GM12892 (cell line): ENCODE results near the gene NUMA1.

Experiments used
- DNase-seq: peaks from one replicate; pipeline ENCODE4 v3.0.0; 2011; ENCODE audit not compliant: insufficient read length
- FAIRE-seq: peaks from 2 replicates; lab custom pipeline; 2011; peaks lifted over from hg19 to GRCh38; lab: Jason Lieb, UNC
- POLR2A ChIP-seq: IDR thresholded peaks from 2 replicates; pipeline ENCODE4 v1.6.1; 2011; ENCODE audit warnings: low read depth, low read length, control low read depth
- POLR2AphosphoS5 ChIP-seq: IDR thresholded peaks from 2 replicates; pipeline ENCODE4 v1.6.1; 2011; ENCODE audit warnings: low read depth, low read length, control low read depth
- TAF1 ChIP-seq: IDR thresholded peaks from 2 replicates; pipeline ENCODE4 v1.6.1; 2011; ENCODE audit warnings: low read depth, mild to moderate bottlenecking, control low read depth, low read length, borderline replicate concordance

Gene NUMA1

DNA sequence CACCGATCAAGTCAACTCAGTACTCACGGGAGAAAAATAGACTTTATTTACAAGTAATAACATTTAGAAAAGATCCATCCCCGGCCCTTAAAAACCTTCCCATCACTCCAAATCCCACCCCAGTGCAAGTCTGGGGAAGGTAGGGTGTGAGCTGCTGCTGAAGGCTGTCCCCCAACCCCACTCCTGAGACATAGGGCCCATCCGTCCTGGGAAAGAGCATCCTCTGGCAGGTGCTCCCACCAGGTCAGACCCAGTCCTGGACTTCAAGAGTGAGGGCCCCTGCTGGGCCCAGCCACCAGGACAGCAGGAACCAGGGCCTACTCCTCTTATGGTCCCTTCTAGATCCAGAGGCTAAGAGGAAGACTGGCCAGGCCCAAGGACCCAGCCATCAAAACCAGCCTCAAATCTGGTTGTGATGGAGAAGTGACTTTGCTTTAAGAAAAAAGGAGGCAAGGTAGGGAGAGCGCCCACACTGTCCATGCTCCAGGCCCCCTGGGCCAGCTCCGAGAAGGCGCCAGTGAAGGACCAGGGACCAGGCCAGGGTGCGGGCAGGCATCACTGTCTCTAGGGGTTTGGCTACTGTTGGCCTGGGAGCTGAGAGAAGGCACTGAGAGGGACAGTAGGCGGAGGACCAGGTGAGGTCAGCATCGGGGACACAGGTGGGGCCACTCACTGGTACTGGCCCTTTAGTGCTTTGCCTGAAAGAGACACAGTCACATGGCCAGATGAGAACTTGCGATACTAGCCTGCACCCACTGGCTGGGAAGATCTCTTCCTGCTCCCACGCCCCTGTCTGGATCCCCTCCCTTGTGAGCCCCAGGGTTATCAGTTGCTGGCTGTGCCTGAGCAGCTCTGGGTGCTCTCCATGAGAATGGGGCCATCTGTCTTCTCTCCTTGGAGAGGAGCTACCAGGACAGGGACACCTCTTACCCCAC, 77.2 kb downstream of the NUMA1 start:
- peak; percentile 66 for TF ChIP-seq POLR2AphosphoS5
- TF ChIP-seq POLR2A = no peak; the same call in 1 of the 2 replicates
- no peak for TF ChIP-seq TAF1
- FAIRE-seq (no peak), DNase-seq (no peak)

DNA sequence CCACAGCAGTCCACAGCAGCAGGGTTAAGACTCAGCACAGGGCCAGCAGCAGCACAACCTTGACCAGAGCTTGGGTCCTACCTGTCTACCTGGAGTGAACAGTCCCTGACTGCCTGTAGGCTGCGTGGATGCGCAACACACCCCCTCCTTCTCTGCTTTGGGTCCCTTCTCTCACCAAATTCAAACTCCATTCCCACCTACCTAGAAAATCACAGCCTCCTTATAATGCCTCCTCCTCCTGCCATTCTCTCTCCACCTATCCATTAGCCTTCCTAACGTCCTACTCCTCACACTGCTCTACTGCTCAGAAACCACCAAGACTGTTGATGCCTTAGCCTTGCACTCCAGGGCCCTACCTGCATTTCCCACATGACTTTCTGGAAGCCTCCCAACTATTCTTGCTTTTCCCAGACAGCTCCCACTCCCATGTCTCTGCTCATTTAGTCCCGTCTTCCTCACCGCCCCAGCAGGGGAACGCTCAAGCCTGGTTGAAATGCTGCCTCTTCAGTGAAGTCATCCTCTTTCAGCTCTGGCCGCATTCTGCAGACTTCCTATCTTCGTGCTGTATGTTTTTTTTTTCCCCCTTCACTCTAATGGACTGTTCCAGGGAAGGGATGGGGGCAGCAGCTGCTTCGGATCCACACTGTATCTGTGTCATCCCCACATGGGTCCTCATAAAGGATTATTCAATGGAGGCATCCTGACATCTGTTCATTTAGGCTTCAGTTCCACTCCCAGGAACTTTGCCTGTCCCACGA, 78.3 kb downstream of the NUMA1 start:
- TF ChIP-seq POLR2A (no peak), POLR2AphosphoS5 (peak; percentile 65)
- no peak for FAIRE-seq

GRCh38 chr11:72001285-72001684, 79.1 kb downstream of the NUMA1 start:
- FAIRE-seq = no peak
- TF ChIP-seq TAF1 (no peak), POLR2A (no peak), POLR2AphosphoS5 (no peak)
- no peak for DNase-seq

More for the DNA sequence above, 78.3 kb downstream of the NUMA1 start:
- no peak for DNase-seq

DNA sequence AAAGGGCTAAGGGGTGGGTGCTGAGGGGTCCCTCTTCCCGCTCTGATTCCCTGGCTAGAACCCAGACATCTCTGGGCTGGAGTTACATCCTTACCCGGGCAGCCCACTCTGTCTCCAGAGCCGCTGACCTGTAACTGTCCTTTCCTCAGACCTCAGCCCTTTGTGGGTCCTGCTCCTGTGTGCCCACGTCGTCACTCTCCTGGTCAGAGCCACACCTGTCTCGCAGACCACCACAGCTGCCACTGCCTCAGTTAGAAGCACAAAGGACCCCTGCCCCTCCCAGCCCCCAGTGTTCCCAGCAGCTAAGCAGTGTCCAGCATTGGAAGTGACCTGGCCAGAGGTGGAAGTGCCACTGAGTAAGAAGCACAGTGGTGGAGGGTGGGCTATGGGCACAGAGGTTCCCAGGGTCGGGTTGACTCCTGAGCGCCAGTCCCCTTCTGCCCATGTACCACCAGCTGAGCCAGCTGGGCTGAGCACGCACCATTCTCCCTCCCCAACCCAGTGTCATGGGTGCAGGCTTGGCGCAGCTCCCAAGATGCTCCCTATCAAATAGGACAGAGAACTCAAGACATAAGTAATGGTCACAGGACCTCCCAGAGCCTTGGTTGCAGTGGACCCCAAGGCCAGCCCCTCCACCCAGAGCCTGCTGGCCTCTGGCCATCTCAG, 80.0 kb downstream of the NUMA1 start:
- FAIRE-seq (no peak), DNase-seq (no peak)
- TF ChIP-seq TAF1 (no peak), POLR2A (0 out of 2 replicates have a peak, but pooled peaks have one; percentile 12), POLR2AphosphoS5 (no peak)

GRCh38 chr11:71999798-72000197, 80.5 kb downstream of the NUMA1 start:
- DNase-seq (no peak), FAIRE-seq (no peak)
- TF ChIP-seq POLR2A (no peak), TAF1 (no peak), POLR2AphosphoS5 (no peak)

DNA sequence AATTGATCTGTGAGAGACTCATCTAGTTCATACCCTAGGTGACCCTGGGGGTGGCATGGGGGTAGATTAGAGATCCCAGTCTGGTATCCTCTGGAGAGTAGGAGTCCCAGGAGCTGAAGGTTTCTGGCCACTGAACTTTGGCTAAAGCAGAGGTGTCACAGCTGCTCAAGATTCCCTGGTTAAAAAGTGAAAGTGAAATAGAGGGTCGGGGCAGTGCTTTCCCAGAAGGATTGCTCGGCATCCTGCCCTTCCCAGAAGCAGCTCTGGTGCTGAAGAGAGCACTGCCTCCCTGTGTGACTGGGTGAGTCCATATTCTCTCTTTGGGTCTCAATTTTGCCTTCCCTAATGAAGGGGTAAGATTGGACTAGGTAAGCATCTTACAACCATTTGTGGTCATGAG, 81.0 kb downstream of the NUMA1 start:
- FAIRE-seq (no peak), DNase-seq (no peak)
- no peak for TF ChIP-seq POLR2A
- TF ChIP-seq TAF1 = no peak

DNA sequence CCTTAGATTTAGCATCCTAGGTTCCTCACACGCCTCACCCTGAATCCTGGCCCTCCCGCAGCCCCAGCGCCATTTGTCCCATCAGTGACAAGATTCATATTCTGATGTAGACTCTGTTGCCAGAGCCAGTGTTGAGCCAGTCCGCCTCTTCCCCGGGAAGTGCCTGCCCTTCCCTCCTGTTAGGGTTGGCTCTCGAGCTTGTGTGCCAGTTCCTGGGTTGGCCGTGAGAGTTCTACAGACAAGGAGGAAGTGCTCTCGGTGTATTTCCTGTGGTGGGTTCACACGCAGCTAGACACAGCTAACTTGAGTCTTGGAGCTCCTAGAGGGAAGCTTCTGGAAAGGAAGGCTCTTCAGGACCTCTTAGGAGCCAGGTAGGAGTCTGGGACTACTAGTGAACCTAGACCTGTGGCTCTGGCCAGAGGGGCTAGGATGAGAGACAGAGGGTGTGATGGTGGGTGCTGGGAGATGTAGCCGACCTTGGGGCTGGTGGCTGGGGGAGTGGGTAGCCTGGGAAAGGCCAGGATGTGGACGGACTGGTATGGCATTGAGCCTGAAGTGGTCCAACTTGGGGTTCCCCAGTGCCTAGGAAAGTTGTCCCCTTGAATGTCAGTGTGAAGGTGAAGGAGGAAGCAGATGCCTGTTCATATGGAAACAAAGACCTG, 81.6 kb downstream of the NUMA1 start, which contains the start of gene IL18BP:
Gene IL18BP (plus strand): TSS at position 261 of the 662 bp plus-strand sequence. CDS start 1,076 bp downstream, outside the sequence.
- DNase-seq (no peak), FAIRE-seq (peak; percentile 61)

GRCh38 chr11:71998061-71998460, 82.3 kb downstream of the NUMA1 start:
- DNase-seq = no peak
- FAIRE-seq = no peak
- TF ChIP-seq TAF1 (no peak), POLR2A (no peak), POLR2AphosphoS5 (no peak)

More for the DNA sequence above, 81.6 kb downstream of the NUMA1 start, which contains the start of gene IL18BP:
- TF ChIP-seq POLR2A (0 out of 2 replicates have a peak, but pooled peaks have one; percentile 48), POLR2AphosphoS5 (no peak), TAF1 (0 out of 2 replicates have a peak, but pooled peaks have one; percentile 12)

GRCh38 chr11:71997594-71997993, 82.7 kb downstream of the NUMA1 start:
- TF ChIP-seq POLR2AphosphoS5 (no peak), TAF1 (no peak), POLR2A (no peak)
- FAIRE-seq = no peak
- DNase-seq = no peak

DNA sequence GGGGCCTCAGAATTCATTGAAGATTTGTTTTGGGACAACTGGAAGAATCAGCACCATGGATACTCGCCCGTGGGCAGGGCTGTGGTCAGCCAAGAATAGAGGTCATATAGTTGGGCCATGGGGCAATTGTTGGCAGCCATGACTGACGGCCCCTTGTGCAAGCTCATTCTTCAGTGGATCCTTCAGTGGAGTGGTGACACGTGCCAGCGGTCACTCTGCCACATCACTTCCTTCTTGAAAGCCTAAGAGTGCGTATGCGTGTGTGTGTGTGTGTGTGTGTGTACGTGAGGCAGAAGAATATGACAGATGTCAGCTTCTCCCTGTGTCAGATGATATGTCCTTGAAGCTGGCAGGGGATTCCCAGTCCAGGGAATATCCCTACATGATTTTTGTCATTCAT, 83.4 kb downstream of the NUMA1 start:
- TF ChIP-seq POLR2AphosphoS5 (no peak), POLR2A (no peak), TAF1 (no peak)
- no peak for FAIRE-seq
- no peak for DNase-seq

DNA sequence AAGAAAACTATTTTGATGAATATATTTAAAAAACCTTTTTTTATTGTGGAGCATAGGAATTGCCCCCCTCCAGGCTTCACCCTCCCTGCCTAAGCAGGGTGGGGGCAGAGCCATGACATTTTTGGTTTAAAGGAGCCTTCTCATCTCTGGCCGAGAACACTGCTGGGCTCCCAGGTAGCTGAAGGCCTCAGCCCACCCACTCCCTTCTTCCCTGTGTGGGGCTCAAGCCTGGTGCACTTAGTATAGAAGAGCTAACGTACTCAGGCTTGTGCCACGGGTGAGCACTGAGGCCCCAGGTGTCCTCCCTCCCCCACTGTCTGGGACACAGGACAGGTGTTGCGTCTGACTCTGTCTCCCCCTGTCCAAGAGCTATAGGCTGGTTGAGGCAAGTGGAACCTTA, 83.8 kb downstream of the NUMA1 start:
- TF ChIP-seq TAF1 (no peak), POLR2A (no peak), POLR2AphosphoS5 (no peak)
- FAIRE-seq (no peak), DNase-seq (no peak)
